ENCODE data around the gene CSK. TPM values are rescaled to one million over a fixed set of nuclear protein-coding genes. Genes with fewer than 3 reads are reported as not detected.

The CSK gene
- total RNA-seq, 1 donor = 28.1 TPM

GRCh38 chr15:74808840-74809229 is 27.0 kb downstream of the CSK start:
- H3K4me3 ChIP-seq (ENCODE audit: low read depth, low read length) = no peak overlapping the region
- no peak for DNase-seq (ENCODE audit: low read depth)
- TF ChIP-seq, protein P1, sequence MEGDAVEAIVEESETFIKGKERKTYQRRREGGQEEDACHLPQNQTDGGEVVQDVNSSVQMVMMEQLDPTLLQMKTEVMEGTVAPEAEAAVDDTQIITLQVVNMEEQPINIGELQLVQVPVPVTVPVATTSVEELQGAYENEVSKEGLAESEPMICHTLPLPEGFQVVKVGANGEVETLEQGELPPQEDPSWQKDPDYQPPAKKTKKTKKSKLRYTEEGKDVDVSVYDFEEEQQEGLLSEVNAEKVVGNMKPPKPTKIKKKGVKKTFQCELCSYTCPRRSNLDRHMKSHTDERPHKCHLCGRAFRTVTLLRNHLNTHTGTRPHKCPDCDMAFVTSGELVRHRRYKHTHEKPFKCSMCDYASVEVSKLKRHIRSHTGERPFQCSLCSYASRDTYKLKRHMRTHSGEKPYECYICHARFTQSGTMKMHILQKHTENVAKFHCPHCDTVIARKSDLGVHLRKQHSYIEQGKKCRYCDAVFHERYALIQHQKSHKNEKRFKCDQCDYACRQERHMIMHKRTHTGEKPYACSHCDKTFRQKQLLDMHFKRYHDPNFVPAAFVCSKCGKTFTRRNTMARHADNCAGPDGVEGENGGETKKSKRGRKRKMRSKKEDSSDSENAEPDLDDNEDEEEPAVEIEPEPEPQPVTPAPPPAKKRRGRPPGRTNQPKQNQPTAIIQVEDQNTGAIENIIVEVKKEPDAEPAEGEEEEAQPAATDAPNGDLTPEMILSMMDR (IDR thresholded peaks at IDR 0.05; ENCODE audit: insufficient read depth, low read length) = peak; percentile 0

DNA sequence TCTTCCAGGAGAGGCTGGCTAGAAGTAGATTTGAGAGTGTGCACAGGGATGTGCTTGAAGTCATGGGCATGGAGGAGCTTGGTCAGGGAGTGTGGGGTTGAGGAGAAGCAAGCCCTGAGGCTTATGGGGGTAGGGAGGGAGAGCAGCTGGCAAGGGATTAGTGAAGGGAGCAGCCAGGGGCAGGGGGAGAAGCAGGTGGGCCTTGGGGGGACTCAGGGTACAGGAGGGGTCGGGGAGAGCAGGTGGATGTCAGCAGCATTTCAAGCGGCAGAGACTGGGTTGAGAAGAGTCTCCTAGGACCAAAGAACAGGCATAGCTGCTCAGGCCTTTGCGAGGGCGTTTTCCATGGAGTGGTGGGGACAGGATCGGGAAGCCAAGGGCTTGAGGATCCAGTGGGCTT is 27.4 kb downstream of the CSK start:
- no peak for DNase-seq (ENCODE audit: low read depth)
- TF ChIP-seq, protein P1 (IDR thresholded peaks at IDR 0.05; ENCODE audit: insufficient read depth, low read length) = no peak

DNA sequence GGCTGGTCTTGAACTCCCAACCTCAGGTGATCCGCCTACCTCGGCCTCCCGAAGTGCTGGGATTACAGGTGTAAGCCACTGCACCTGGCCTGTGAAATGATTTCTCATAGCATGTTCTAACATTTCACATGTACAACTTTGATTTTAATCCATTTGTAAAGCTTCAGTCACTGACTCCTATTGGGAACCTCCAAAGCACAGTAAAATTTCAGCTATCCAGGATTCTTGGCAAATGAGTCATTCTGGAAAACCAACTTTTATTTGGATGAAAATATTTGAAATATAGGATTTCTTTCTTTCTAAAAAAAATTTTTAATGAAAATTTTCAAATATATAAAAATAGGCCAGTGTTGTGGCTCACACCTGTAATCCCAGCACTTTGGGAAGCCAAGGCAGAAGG is 28.1 kb downstream of the CSK start:
- no peak overlapping the region for H3K4me3 ChIP-seq (ENCODE audit: low read depth, low read length)
- DNase-seq (ENCODE audit: low read depth) = peak; percentile 50
- TF ChIP-seq, protein P1 (IDR thresholded peaks at IDR 0.05; ENCODE audit: insufficient read depth, low read length) = no peak

More for the DNA sequence above, 27.4 kb downstream of the CSK start:
- no peak overlapping the region for H3K4me3 ChIP-seq (ENCODE audit: low read depth, low read length)

GRCh38 chr15:74812533-74812932 is 30.7 kb downstream of the CSK start, which contains the start of gene LMAN1L:
LMAN1L (plus strand) TSS chr15:74812835; CDS start chr15:74812855, 20 bp downstream.
- H3K4me3 ChIP-seq (ENCODE audit: low read depth, low read length) = no peak within 1 kb of the TSS
- TF ChIP-seq, protein P1 (IDR thresholded peaks at IDR 0.05; ENCODE audit: insufficient read depth, low read length) = no peak
- no peak for DNase-seq (ENCODE audit: low read depth)

DNA sequence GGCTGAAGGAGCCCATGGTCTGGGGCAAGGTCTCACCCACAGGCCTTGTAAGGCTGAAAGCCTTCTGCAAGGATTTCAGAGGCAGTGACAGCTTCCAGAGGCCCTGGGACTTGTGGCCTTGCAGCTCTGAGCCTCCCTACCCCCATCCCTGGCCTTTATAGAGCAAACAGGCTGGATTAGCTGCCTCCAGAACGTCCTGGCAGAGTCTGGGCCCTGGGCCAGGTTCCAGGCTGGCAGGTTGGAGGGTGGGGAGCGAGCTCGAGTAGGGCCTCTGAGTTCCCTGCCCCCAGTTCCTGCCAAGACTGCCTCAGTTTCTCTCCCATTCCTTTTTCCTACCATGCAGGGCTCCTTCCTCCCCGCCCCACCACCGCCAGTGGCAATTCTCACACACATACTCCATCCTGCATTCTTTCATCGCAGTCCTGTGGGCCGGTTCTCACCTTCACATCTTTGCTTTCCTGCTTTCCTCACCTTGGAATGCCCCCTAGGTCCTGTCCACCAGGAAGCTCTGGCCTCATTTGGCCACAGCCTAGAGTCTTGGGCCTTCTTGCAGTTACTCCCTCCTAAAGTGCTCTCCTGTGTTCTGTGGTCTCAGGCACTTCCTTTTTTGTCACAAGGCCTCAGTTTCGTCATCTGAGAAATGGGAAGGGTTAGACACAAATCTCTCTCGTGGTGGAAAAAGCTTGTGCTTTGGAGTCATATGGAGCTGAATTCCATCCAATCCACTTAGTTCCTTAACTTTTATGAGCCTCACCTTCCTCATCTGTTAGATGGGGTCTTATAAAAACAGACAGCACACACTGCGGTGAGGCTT is 33.4 kb downstream of the CSK start:
- H3K4me3 ChIP-seq (ENCODE audit: low read depth, low read length) = no peak overlapping the region
- no peak for DNase-seq (ENCODE audit: low read depth)
- TF ChIP-seq, protein P1 (IDR thresholded peaks at IDR 0.05; ENCODE audit: insufficient read depth, low read length) = no peak

- no peak for DNase-seq (ENCODE audit: low read depth)
- TF ChIP-seq, protein P1 (IDR thresholded peaks at IDR 0.05; ENCODE audit: insufficient read depth, low read length) = no peak
- no peak overlapping the region for H3K4me3 ChIP-seq (ENCODE audit: low read depth, low read length)
Measured at GRCh38 chr15:74815961-74816360, 34.1 kb downstream of the CSK start.

Data from fibroblast of the aortic adventitia (primary cell).